Measurements from ENCODE around the gene PRLR. TPM values are rescaled to one million over a fixed set of nuclear protein-coding genes. Genes with fewer than 3 reads are reported as not detected.

PRLR gene
- total RNA-seq, 2 experiments from 2014 or later = not detected

GRCh38 chr5:35098214-35098613, 132.1 kb downstream of the PRLR start:
- no peak for DNase-seq
- no peak for ATAC-seq
- Mint-ChIP-seq H3K9me3 (ENCODE audit: insufficient read depth) (no peaks in the 10 kb centered on the region), H3K27ac (no peak overlapping the region), H3K36me3 (ENCODE audit: low read depth) (no peaks in the 10 kb centered on the region), H3K27me3 (ENCODE audit: low read depth) (no peaks in the 10 kb centered on the region), H3K4me1 (ENCODE audit: low read depth) (no peaks in the 10 kb centered on the region), H3K4me3 (no peak overlapping the region)
- ChIA-PET POLR2A (no interaction called here), CTCF (no interaction called here)

GRCh38 chr5:35096932-35097331, 133.4 kb downstream of the PRLR start:
- no peaks in the 10 kb centered on the region for H3K9me3 Mint-ChIP-seq (ENCODE audit: insufficient read depth)

GRCh38 chr5:35096216-35096615, 134.1 kb downstream of the PRLR start:
- no peak overlapping the region for H3K27ac Mint-ChIP-seq
- no peaks in the 10 kb centered on the region for H3K9me3 Mint-ChIP-seq (ENCODE audit: insufficient read depth)
- H3K4me3 Mint-ChIP-seq = no peak overlapping the region
- no peak for DNase-seq
- CTCF ChIA-PET = no interaction called here
- no peaks in the 10 kb centered on the region for H3K27me3 Mint-ChIP-seq (ENCODE audit: low read depth)
- POLR2A ChIA-PET = no interaction called here
- no peaks in the 10 kb centered on the region for H3K36me3 Mint-ChIP-seq (ENCODE audit: low read depth)
- no peak for ATAC-seq
- H3K4me1 Mint-ChIP-seq (ENCODE audit: low read depth) = peaks cover 3% of the 10 kb centered on the region

More at GRCh38 chr5:35096932-35097331, 133.4 kb downstream of the PRLR start:
- Mint-ChIP-seq H3K36me3 (ENCODE audit: low read depth) (no peaks in the 10 kb centered on the region), H3K4me1 (ENCODE audit: low read depth) (peaks cover 3% of the 10 kb centered on the region), H3K27me3 (ENCODE audit: low read depth) (no peaks in the 10 kb centered on the region), H3K27ac (no peak overlapping the region), H3K4me3 (no peak overlapping the region)
- ATAC-seq (no peak), DNase-seq (no peak)
- CTCF ChIA-PET = no interaction called here
- POLR2A ChIA-PET = no interaction called here

GRCh38 chr5:35095366-35095765, 134.9 kb downstream of the PRLR start:
- DNase-seq (no peak), ATAC-seq (no peak)
- CTCF ChIA-PET = no interaction called here
- peaks cover 3% of the 10 kb centered on the region for H3K4me1 Mint-ChIP-seq (ENCODE audit: low read depth)
- H3K27me3 Mint-ChIP-seq (ENCODE audit: low read depth) = no peaks in the 10 kb centered on the region
- no peak overlapping the region for H3K4me3 Mint-ChIP-seq
- POLR2A ChIA-PET = no interaction called here
- no peaks in the 10 kb centered on the region for H3K9me3 Mint-ChIP-seq (ENCODE audit: insufficient read depth)
- H3K27ac Mint-ChIP-seq = no peak overlapping the region
- H3K36me3 Mint-ChIP-seq (ENCODE audit: low read depth) = no peaks in the 10 kb centered on the region

- H3K27me3 Mint-ChIP-seq (ENCODE audit: low read depth) = no peaks in the 10 kb centered on the region
- CTCF ChIA-PET = no interaction called here
Observed at GRCh38 chr5:35094948-35095347, 135.3 kb downstream of the PRLR start.

GRCh38 chr5:35092703-35093102, 137.6 kb downstream of the PRLR start:
- H3K27ac Mint-ChIP-seq = no peak overlapping the region
- H3K27me3 Mint-ChIP-seq (ENCODE audit: low read depth) = no peaks in the 10 kb centered on the region
- ATAC-seq = no peak
- no peak overlapping the region for H3K4me3 Mint-ChIP-seq
- no peaks in the 10 kb centered on the region for H3K36me3 Mint-ChIP-seq (ENCODE audit: low read depth)
- DNase-seq = no peak
- no peaks in the 10 kb centered on the region for H3K9me3 Mint-ChIP-seq (ENCODE audit: insufficient read depth)
- POLR2A ChIA-PET = no interaction called here
- CTCF ChIA-PET = no interaction called here
- H3K4me1 Mint-ChIP-seq (ENCODE audit: low read depth) = peaks cover 3% of the 10 kb centered on the region

More at GRCh38 chr5:35094948-35095347, 135.3 kb downstream of the PRLR start:
- POLR2A ChIA-PET = no interaction called here
- Mint-ChIP-seq H3K27ac (no peak overlapping the region), H3K4me3 (no peak overlapping the region), H3K9me3 (ENCODE audit: insufficient read depth) (no peaks in the 10 kb centered on the region), H3K4me1 (ENCODE audit: low read depth) (peaks cover 3% of the 10 kb centered on the region), H3K36me3 (ENCODE audit: low read depth) (no peaks in the 10 kb centered on the region)
- ATAC-seq (no peak), DNase-seq (no peak)

GRCh38 chr5:35091704-35092103, 138.6 kb downstream of the PRLR start:
- H3K36me3 Mint-ChIP-seq (ENCODE audit: low read depth) = no peaks in the 10 kb centered on the region
- H3K4me1 Mint-ChIP-seq (ENCODE audit: low read depth) = peaks cover 3% of the 10 kb centered on the region
- ChIA-PET CTCF (interaction anchor here (1.0 kb wide), 1 partner anchor 559 kb away, joined by 3 read pairs; no protein-coding TSS in a partner anchor), POLR2A (no interaction called here)
- H3K27me3 Mint-ChIP-seq (ENCODE audit: low read depth) = peaks cover 2% of the 10 kb centered on the region
- no peak overlapping the region for H3K27ac Mint-ChIP-seq
- ATAC-seq (no peak), DNase-seq (no peak)
- H3K4me3 Mint-ChIP-seq = no peak overlapping the region
- H3K9me3 Mint-ChIP-seq (ENCODE audit: insufficient read depth) = no peaks in the 10 kb centered on the region

GRCh38 chr5:35089334-35090314, 140.7 kb downstream of the PRLR start:
- no peak overlapping the region for H3K4me3 Mint-ChIP-seq
- H3K27me3 Mint-ChIP-seq (ENCODE audit: low read depth) = peaks cover 6% of the 10 kb centered on the region
- DNase-seq (peak; percentile 56), ATAC-seq (no peak)
- CTCF ChIA-PET = interaction anchor here (0.9 to 2.0 kb wide), 3 partner anchors 114 to 837 kb away, joined by 3 to 5 read pairs (median 3); no protein-coding TSS in a partner anchor
- H3K9me3 Mint-ChIP-seq (ENCODE audit: insufficient read depth) = no peaks in the 10 kb centered on the region
- peaks cover 3% of the 10 kb centered on the region for H3K4me1 Mint-ChIP-seq (ENCODE audit: low read depth)
- POLR2A ChIA-PET = no interaction called here
- no peak overlapping the region for H3K27ac Mint-ChIP-seq
- no peaks in the 10 kb centered on the region for H3K36me3 Mint-ChIP-seq (ENCODE audit: low read depth)

GRCh38 chr5:35087991-35088390, 142.3 kb downstream of the PRLR start:
- H3K4me1 Mint-ChIP-seq (ENCODE audit: low read depth) = peaks cover 3% of the 10 kb centered on the region
- H3K27ac Mint-ChIP-seq = no peak overlapping the region
- DNase-seq (no peak), ATAC-seq (no peak)
- H3K9me3 Mint-ChIP-seq (ENCODE audit: insufficient read depth) = no peaks in the 10 kb centered on the region
- no peaks in the 10 kb centered on the region for H3K36me3 Mint-ChIP-seq (ENCODE audit: low read depth)
- ChIA-PET CTCF (interaction anchor here (2.0 kb wide), 1 partner anchor 838 kb away, joined by 5 read pairs; no protein-coding TSS in a partner anchor), POLR2A (no interaction called here)
- no peak overlapping the region for H3K4me3 Mint-ChIP-seq
- H3K27me3 Mint-ChIP-seq (ENCODE audit: low read depth) = peaks cover 6% of the 10 kb centered on the region

- no peaks in the 10 kb centered on the region for H3K36me3 Mint-ChIP-seq (ENCODE audit: low read depth)
- H3K27me3 Mint-ChIP-seq (ENCODE audit: low read depth) = peaks cover 6% of the 10 kb centered on the region
- ChIA-PET POLR2A (no interaction called here), CTCF (no interaction called here)
- no peak for DNase-seq
- H3K4me3 Mint-ChIP-seq = no peak overlapping the region
- H3K4me1 Mint-ChIP-seq (ENCODE audit: low read depth) = no peaks in the 10 kb centered on the region
- no peaks in the 10 kb centered on the region for H3K9me3 Mint-ChIP-seq (ENCODE audit: insufficient read depth)
- ATAC-seq = no peak
- no peak overlapping the region for H3K27ac Mint-ChIP-seq
Observed at GRCh38 chr5:35083150-35083549, 147.1 kb downstream of the PRLR start.

- ChIA-PET POLR2A (no interaction called here), CTCF (no interaction called here)
- peaks cover 8% of the 10 kb centered on the region for H3K27me3 Mint-ChIP-seq (ENCODE audit: low read depth)
- H3K9me3 Mint-ChIP-seq (ENCODE audit: insufficient read depth) = no peaks in the 10 kb centered on the region
- no peak overlapping the region for H3K27ac Mint-ChIP-seq
- no peaks in the 10 kb centered on the region for H3K36me3 Mint-ChIP-seq (ENCODE audit: low read depth)
- no peaks in the 10 kb centered on the region for H3K4me1 Mint-ChIP-seq (ENCODE audit: low read depth)
- no peak overlapping the region for H3K4me3 Mint-ChIP-seq
- ATAC-seq = no peak
- DNase-seq = no peak
Observed at GRCh38 chr5:35082530-35082929, 147.8 kb downstream of the PRLR start.

- POLR2A ChIA-PET = no interaction called here
- CTCF ChIA-PET = no interaction called here
- Mint-ChIP-seq H3K27ac (no peak overlapping the region), H3K27me3 (ENCODE audit: low read depth) (peaks cover 3% of the 10 kb centered on the region), H3K9me3 (ENCODE audit: insufficient read depth) (no peaks in the 10 kb centered on the region), H3K36me3 (ENCODE audit: low read depth) (no peaks in the 10 kb centered on the region), H3K4me1 (ENCODE audit: low read depth) (no peaks in the 10 kb centered on the region), H3K4me3 (no peak overlapping the region)
- no peak for DNase-seq
- no peak for ATAC-seq
Observed at GRCh38 chr5:35081134-35081533, 149.2 kb downstream of the PRLR start.
